Skeletal muscle tissue (tissue), 5 donors: ENCODE results near the gene GUK1. TPM values are rescaled to one million over a fixed set of nuclear protein-coding genes. Genes with fewer than 3 reads are reported as not detected.
A peak's percentile ranks its signal among the peaks of the same experiment; 100 is the strongest.

Source experiments
- H3K27ac ChIP-seq: one replicate; pipeline ENCODE4 v1.7.0; 2013; ENCODE audit warnings: mild to moderate bottlenecking, low read depth, low read length, inconsistent platforms
- H3K27me3 ChIP-seq, 3 donors: one replicate each; pipeline ENCODE4 v1.7.0; 2013; ENCODE audit warnings: low read length in 3 of 3; ENCODE audit not compliant: control insufficient read depth in 3 of 3, insufficient read depth in 3 of 3
- H3K36me3 ChIP-seq, 3 donors: one replicate each; pipeline ENCODE4 v1.7.0; 2013; ENCODE audit warnings: low read length in 3 of 3; ENCODE audit not compliant: control insufficient read depth in 3 of 3, insufficient read depth in 3 of 3
- H3K4me1 ChIP-seq, 3 donors: one replicate each; pipeline ENCODE4 v1.7.0; 2013; ENCODE audit warnings: low read length in 3 of 3, mild to moderate bottlenecking in 3 of 3; ENCODE audit not compliant: control insufficient read depth in 3 of 3, insufficient read depth in 3 of 3
- H3K4me3 ChIP-seq, 3 donors: one replicate each; pipeline ENCODE4 v1.7.0; 2013; ENCODE audit warnings: low read length in 3 of 3
- H3K9ac ChIP-seq, 3 donors: one replicate each; pipeline ENCODE4 v1.7.0; 2013; ENCODE audit warnings: low read length in 3 of 3, mild to moderate bottlenecking in 3 of 3, moderate library complexity in 2 of 3, low read depth in 1 of 3
- H3K9me3 ChIP-seq, 3 donors: one replicate each; pipeline ENCODE4 v1.7.0; 2013; ENCODE audit warnings: low read length in 3 of 3; ENCODE audit not compliant: control insufficient read depth in 3 of 3
- small RNA-seq: library from RNA; depleted of rRNA; stranded (forward); fragments of <200 nt; gene quantifications from one replicate; pipeline ENCODE3, GENCODE V24; 2014
- total RNA-seq: library from RNA; depleted of rRNA; stranded (reverse); fragments of >200 nt; gene quantifications from one replicate; pipeline ENCODE4 v1.2.3, GENCODE V29; 2014
- donor health status: Osteomylitis.

Gene GUK1
- total RNA-seq, 1 donor from 2014 or later, result 165 TPM

- Histone ChIP-seq H3K27me3 (no peaks in the 10 kb centered on the region), H3K9ac (no peak overlapping the region), H3K4me1 (peaks cover 17 to 38% (median 24%) of the 10 kb centered on the region in 3 donors), H3K9me3 (peaks cover 0 to 5% (median 0%) of the 10 kb centered on the region in 3 donors), H3K27ac (no peak overlapping the region), H3K4me3 (no peak overlapping the region), H3K36me3 (no peaks in the 10 kb centered on the region)
Measured at GRCh38 chr1:228194921-228195812, 55.1 kb downstream of the GUK1 start.

GRCh38 chr1:228197555-228198147, 57.6 kb downstream of the GUK1 start:
- H3K4me1 ChIP-seq, result peaks cover 10 to 17% (median 11%) of the 10 kb centered on the region in 3 donors
- H3K27me3 ChIP-seq, result no peaks in the 10 kb centered on the region
- H3K27ac ChIP-seq, result peak overlapping the region; percentile 91
- H3K4me3 ChIP-seq, result peak overlapping the region in 2 of 3 donors; percentile 6 to 17
- peak overlapping the region in 1 of 3 donors; percentile 34 for H3K9ac ChIP-seq
- H3K36me3 ChIP-seq, result no peaks in the 10 kb centered on the region
- peaks cover 0 to 5% (median 0%) of the 10 kb centered on the region in 3 donors for H3K9me3 ChIP-seq

Small RNA genes lying within 50 kb of the gene (small RNA-seq; reads per million reads assigned to genes)
- gene AL359510.1, result not detected

Other genes with a start within 250 kb of the GUK1 start
- gene WNT9A, start 192.3 kb upstream of the GUK1 start, total RNA-seq, result 2.1 TPM
- not detected for gene WNT3A, start 133.3 kb upstream of the GUK1 start, total RNA-seq
- 101 TPM for gene ARF1, start 57.6 kb upstream of the GUK1 start, total RNA-seq
- gene C1orf35, start 37.0 kb upstream of the GUK1 start, total RNA-seq, result 4.7 TPM
- gene MRPL55, start 31.0 kb upstream of the GUK1 start, total RNA-seq, result 38.1 TPM
- 1.6 TPM for gene GJC2, start 9.7 kb downstream of the GUK1 start, total RNA-seq
- 3.1 TPM for gene IBA57, start 25.5 kb downstream of the GUK1 start, total RNA-seq
- 460 TPM for gene OBSCN, start 67.8 kb downstream of the GUK1 start, total RNA-seq